GM18520 (cell line): ENCODE results near the gene SPAG7.

Source experiments
- ATAC-seq: cut with Tn5 transposase; IDR thresholded peaks from one replicate; pipeline ENCODE4 v1.9.1; 2021; ENCODE audit not compliant: unreplicated experiment

Gene SPAG7, protein sequence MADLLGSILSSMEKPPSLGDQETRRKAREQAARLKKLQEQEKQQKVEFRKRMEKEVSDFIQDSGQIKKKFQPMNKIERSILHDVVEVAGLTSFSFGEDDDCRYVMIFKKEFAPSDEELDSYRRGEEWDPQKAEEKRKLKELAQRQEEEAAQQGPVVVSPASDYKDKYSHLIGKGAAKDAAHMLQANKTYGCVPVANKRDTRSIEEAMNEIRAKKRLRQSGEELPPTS

DNA sequence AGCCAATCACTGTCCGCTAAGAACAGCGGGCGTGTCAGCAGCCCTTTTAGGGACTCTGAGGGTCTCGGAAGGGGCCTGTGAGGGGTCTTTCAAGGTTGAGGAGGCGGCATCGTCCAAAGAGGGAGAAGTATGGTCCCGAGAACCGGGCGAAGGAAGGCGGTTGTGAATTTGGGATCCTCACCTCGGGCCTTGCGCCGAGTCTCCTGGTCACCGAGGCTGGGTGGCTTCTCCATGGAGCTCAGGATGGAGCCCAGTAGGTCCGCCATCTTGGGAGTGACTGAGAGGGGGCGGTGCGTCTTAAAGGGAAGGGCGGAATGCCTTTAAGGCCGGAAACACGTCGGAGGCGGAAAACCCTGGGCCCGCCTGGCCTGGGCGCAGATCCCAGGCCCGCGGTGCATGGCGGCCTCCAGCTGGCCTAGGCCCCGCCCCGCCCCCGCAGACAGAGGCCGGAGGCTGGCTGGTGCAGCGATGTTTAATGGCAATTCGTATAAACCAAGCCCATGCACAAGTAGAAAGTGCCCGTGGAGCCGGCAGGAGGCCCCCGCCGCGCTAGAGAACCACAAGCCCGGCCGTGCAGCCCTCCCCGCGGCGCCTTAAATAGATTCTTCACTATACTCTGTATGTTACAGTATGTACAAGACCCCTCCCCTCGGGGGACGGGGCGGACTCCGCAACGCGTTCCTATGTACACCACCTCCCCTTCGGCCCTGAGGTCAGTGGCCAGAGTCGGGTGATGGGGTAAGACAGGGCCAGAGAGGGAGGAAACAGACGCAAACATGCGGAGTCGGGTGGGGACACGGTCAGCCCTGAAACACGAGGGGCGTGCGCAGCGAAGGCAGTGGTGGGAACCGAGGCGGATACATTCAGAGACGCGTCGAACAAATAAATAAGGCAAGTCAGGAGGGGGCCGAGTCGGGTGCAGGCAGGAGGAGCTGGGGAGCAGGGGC, at the start of gene SPAG7:
SPAG7 (minus strand) TSS at position 279 of the 947 bp plus-strand sequence; CDS start at position 266, 13 bp downstream.
- ATAC-seq: peak; percentile 48

DNA sequence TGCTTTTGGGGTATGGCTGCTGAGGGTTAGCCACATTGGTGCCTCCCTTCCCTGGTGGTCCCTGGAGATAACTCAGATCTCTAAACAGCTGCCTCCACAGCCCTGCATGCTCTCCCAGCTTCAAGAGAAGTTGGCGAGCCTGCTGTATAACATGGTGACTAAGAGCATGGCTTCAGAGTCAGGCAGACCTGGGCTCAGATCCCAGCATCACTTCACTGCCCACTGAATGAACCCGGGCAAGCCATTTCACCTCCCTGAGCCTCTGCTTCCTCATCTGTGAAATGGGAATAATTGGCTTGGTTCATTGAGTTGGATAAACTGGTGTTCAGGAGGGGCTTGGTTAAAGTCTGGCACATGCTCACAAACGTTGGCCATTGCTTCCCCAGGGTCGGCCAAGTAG, 46.7 kb upstream of the SPAG7 start:
- ATAC-seq: no peak

DNA sequence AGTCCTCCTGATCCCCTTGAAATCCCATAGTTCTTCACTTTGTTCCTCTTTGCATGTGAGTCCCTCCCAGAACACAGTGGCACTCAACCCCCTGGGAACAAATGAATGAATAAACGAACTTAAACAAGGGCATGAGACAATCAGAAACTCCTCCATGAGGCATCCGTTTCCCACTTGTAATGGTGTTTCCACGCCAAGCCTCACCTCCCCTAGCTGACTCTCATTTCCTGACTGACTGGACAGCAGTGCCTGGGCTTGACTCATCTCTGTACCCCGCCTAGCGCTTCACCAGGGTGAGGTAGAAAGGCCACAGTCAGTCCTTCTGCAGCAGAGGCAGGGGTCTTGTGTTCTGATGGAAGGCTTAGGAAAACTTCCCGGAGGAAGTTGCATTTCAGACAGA, 44.3 kb upstream of the SPAG7 start:
- ATAC-seq: no peak

DNA sequence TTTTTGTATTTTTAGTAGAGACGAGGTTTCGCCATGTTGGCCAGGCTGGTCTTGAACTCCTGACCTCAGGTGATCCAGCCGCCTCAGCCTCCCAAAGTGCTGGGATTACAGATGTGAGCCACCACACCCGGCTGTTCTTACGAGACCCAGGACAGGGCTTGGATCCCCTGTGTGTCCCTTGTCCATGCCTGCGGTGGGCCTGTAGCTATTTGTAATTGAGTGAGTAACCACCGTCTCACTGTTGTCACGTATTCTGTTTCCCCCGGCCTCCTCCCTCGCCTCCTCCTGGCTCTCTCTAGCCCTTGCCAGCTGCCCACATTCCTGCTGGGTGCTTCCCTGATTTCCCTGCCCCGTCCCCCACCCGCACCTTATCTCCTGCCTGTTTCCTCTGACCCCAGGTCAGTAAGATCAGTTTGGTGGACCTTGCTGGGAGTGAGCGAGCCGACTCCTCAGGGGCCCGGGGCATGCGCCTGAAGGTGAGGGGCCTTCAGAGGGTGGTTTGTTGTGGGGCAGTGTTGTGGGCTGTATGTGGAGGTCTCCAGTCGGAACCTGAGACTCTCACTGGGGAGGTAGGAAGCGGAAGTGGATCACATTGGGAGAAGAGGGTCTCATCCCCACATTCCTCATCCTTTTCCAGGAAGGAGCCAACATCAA, 35.7 kb upstream of the SPAG7 start:
- no peak for ATAC-seq

DNA sequence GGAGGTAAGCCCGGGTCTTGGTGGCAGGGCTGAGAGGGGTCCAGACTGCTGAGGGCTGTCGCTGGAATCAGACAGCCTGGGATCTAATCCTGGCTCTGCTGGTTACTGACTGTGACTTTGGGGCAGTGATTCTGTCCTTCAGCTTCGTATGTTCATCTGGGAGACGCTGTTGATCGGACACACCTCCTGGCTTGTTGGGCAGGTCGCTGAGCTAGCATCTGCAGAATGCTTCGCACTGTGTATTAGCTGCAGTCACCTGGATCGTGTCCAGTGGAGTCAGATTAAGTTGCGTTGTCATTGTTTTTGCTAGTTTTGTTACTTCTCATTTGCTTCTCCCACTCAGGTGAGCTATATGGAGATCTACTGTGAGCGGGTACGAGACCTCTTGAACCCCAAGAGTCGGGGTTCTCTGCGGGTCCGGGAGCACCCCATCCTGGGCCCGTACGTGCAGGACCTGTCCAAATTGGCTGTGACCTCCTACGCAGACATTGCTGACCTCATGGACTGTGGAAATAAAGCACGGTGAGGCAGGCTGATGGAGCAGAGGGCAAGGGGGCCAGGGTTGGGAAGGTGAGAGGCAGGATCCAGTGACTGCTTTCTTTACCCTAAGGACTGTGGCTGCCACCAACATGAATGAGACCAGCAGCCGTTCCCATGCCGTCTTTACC, 34.6 kb upstream of the SPAG7 start:
- ATAC-seq: no peak

DNA sequence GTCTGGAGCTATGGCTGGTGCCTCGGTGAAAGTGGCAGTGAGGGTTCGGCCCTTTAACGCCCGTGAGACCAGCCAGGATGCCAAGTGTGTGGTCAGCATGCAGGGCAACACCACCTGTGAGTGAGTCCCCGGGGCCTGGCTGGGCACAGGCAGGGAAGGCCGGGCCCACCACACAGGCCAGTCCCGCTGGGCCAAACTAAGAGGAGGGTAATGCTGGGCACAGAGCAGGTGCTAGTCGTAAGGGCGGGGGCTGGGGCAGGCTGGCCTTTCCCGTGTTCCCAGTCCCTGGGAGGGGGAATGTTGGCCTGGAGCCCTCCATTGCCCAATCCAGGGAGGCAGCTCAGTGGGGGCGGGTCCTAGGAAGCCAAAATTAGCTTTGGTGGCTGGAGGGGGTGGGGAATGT, 32.6 kb upstream of the SPAG7 start:
- no peak for ATAC-seq

DNA sequence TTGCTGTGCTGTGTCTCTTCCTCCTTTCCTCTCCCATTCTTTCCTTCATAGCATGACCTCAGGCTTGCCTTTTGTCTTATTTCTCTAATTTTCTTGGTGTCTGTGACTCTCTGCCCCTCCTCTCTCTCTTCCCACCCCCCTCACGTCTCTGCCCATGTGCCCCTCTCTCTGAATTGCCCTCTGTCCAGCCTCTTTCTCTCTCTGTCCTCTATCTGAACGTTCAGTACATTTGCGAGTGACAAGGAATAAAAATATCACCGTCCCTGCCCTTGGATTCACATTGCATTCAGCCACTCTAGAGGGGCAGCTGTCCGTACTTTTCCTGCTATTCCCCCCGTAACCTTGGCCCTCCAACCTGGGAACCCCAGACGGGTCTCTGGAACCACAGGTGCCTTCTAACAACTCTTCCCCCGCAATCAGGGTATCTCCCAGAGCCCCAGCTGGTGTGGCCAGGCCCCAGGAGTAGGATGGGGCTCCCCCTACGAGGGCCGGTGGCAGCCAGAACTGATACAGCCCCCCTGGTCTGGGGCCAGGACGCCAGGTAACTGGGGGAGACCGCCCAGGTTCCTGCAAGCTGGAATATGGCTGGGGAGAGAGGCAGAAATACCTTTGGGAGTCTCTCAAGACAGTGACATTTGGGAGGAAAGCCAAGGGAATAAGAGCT, 31.9 kb upstream of the SPAG7 start:
- ATAC-seq: no peak

DNA sequence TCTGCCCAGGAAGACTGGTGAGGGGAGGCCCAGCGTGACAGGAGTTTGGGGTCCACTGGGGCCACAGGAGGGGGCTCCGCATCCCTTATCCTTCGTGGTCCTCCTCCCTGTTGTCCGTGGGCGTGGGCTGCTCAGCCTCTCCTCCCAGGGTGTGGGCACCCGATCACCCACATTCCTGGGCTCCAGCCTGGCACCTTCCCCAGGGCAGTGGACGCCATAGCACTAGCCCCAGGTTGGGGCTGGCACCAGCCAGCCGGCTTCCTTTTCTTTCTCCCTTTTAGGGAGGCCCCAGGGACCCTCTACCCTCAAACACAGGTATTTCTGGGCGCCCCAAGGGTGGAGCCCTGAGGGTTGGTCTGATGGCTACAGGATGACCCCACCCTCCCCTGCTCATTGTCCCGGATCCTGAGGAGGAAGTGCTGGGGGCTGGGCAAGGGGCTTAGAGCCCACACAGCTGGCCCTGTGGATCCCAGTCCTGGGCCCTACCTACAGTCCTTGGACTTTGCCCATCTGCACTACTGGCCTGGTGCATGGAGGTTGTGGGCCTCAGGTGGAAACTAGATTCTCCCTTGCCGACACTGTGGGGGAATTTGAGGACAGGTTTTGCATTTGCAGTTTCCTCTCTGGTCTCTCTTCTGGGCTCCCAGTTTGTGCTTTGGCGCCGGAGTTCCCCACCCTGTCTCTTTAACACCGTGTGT, 31.3 kb upstream of the SPAG7 start:
- ATAC-seq: no peak

DNA sequence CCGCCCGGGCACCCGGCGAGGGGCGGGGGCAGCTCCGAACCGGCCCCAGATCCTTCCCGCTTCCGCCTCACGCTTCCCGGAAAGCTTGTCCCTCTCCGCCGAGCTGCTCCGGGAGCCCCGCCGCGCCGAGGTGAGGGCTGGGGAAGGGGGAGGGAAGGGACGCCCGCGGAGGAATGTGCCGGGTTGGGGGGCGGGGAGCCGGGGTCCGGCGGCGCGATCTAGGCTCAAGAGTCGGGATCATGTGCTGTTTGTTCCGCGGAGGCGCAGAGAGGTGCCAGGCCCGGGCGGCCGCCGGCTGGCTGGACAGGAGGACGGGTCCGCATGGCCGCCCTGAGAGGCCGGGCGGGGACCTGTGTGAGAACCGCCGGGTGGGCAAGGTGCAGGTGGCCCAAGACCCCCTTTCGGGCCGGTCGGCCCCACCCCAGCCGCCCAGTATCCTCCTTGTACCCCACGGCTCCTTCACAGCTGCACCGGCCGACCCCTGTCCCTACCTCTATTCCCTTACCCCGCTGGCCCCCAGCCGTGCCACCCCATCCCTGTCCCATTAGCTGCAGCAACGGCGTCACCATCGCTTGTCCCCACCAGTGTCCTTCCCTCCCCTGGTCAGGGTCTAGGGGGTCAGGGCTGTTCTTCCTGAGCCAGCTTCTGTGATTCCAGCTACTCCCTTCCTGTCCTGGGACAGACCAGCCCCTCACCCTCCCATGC, 30.6 kb upstream of the SPAG7 start:
- ATAC-seq: no peak

DNA sequence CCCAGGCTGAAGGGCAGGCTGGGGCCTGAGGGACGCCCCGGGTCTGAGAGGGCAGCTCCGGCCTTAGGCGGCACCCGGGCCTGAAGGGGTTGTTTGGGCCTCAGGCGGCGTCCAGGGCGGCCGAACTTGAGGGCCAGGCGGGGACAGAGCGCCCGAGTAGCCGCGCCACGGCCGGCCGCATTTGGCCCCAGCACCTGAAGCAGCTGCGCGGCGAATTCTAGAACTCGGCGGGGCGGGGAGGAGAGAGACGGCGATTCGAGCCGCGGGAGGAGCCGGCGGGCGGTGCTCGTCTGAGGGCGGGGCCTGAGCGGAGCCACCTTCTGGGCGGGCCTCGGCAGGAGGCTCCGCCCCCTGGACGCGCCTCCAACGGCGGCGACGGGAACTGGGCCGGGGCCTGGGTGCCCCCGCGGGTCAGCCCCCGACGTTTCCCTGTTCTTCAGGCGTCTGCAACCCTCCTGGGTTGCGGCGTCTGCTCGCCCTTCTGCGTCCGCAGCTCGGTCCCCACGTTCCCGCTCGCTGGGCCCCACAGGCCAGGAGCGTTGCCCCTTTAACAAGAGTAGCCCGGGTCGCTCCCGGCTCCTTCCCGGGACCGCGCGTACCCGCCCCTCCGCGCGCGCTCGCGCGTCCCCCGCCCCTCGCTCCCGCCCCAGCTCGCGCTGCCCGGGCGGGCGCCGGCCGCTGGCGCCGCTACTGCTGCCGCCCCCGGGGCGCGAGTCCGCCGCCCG, 29.8 kb upstream of the SPAG7 start, which contains the start of the genes INCA1 and KIF1C:
INCA1 (minus strand) TSS at position 221 of the 725 bp plus-strand sequence. CDS start 3,085 bp downstream, outside the sequence.
KIF1C (plus strand) TSS at position 649 of the 725 bp plus-strand sequence. CDS start 2,297 bp downstream, outside the sequence.
- peak; percentile 80 for ATAC-seq

DNA sequence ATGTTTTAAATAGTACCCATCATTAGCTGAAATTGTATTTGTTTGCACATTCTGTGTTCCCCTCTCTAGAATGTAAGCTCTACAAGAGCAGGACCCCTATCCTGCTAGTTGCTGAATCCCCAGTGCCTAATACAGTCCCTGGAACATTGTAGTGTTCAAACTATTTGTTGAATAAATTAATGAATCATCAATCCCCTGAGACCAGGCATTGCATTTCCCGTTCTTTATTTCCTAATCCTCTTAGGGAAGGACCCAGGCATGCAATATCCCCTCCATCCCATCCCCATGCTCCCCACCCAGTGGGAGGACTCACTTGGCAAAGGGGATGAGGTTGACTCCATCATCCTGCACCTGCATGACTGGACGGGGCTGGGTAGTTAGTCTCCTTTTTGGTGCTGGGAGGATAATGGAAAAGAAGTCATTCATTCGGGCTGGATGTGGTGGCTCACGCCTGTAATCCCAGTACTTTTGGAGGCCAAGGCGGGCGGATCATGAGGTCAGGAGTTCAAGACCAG, 26.5 kb upstream of the SPAG7 start:
- ATAC-seq: no peak

DNA sequence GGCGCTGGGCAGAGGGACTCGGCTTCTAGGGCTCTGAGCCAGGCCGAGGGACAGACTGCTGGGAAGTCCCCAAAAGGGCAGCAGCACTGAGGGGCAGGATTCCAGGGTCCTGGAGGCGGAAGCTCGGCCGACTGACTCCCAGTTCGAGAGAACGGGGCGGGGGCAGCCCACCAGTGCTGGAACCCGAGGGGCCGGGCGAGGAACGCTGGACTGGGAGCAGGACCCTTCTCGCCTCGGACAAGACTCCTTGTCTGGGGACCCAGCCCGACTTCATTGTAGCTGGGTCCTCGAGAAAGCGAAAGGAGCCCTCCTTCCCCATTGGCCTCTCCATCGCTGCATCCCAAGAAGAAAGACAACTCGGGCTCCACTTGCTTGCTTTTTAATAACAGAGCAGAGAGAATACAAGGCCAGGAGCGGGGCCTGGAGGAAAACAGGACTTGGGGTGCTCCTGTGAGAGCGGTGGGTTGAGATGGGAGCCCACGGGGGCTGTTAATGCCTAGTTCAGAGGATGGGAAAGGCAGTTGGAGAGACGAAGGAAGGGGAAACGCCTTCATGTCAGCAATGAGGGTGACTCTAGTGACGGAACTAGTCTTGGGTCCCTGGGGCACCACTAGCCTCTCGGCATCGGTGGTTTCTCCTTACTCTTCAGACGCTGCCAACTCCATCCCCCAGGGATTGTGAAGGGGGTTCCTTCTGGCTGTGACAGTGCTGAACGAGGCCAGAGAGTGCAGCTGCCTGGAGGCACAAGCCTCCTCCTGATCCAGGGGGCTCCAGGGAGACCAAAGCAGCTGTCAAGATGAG, 20.4 kb upstream of the SPAG7 start:
- ATAC-seq: no peak

DNA sequence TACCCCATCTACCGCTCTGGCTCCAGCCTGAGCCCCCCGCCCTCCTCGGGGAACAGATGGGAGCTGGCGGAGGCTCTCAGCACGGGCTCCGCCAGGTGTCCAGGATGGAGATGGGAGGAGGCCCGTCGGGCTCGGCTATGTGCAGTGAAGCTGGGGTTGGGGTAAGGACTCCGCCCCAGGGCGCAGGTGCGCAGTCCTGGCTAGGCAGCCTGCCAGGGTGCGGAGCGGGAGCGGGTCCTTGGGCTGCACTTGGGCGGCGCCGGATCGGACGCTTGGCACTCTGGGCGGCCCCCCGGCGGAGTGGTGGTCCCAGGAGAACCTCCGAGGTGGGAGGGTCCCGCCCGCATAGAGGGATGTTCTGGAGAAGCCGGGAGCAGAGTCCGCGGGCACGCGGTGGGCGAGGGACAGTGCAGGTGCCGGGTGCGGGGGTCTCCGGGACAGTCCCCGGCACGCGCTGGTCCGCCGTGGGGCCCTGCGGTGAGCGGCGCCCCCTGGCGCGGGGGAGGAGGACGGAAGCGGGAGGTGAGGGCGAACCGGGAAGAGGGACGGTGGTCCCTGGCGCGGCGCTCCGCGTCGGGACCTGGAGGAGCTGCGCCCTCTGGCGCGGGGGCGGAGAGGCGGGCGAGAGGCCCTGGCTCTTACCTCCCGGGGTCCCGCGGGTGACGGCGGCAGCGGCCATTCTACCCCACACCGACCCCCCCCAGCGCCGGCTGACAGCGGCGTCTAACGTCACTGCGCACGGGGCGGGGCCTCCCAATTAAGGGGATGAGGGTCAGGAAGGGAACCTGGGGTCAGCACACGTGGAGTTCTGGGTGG, 19.5 kb upstream of the SPAG7 start, which contains the start of gene CAMTA2:
CAMTA2 (minus strand) TSS at position 725 of the 816 bp plus-strand sequence. CDS start 1,453 bp downstream, outside the sequence.
- ATAC-seq: peak; percentile 57

DNA sequence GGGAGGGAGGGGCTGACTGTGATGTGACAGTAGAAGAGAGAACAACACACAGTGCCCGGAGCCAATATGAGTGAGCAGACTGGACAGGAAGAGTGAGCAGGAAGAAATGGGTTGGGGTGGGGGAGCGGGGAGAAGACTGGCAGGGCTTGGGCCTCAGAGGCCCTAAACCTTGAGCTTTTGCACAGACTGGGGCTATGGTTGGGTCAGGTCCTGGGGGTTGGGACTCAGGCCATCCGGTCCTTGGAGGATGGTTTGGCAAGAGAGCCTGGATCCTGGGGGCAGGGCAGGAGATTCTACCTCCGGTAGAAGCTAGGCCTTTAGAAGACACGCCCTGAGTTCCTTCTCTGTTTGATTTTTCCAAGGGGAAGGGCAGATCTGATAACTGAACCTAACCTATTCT, 18.8 kb upstream of the SPAG7 start:
- ATAC-seq: no peak

DNA sequence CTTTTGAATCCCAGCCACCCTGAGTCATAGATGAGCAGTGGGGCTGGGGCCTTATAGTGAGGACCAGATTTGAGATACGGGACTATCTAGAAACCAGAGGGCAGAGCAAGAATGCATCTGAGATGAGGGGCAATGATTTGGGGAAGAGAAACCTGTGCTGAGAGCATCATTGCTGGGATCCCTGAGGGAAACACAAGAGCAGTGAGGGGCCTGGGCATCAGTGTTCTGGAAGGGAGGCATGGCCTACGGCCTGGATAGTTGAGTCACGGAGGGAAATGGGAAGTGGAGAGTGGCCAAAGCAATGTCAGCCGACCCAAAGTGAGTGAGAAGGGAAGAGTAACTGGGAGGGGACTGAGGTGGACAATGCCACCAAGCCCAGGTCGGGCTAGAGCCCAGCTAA, 14.7 kb upstream of the SPAG7 start:
- ATAC-seq: no peak

DNA sequence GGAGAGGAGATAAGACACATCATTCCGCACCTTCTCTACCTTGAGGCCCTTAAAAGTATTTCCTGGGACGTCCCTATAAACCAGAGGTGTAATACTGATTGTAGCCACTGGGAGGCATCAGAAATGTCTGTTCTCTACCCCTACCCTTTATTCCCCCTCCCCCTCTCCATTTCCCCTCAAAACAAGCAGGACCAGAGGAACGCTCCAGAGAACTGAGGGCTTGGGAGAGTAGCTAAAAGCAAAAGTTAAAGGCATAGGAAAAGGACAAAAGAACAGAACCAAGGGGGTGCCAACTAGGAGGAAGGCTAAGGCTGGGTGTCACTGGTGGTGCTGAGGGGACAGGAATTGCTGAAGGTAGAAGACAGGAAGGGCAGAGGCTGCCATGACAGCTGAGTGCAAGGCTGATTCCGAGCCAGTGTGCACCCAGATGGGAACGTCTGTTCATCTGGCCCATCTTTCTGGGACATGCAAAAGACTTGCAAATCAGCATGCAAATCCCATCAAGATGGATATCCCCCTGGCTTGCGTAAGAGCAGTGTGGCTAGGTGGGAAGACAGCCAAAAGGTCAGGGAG, 13.1 kb upstream of the SPAG7 start:
- ATAC-seq: no peak
